ENCODE results near the gene CALCOCO1. TPM values are rescaled to one million over a fixed set of nuclear protein-coding genes. Genes with fewer than 3 reads are reported as not detected.

The CALCOCO1 gene
- polyA plus RNA-seq, 1 donor from 2014 or later, result 169 TPM

- H3K4me2 ChIP-seq (ENCODE audit: low read length), result no peak overlapping the region
- no peak overlapping the region for H2AFZ ChIP-seq (ENCODE audit: low read depth, low read length)
- H3K4me3 ChIP-seq (ENCODE audit: low read length), result no peak overlapping the region
- no peak overlapping the region for H3K9ac ChIP-seq (ENCODE audit: low read length)
- no peaks in the 10 kb centered on the region for H3K9me2 ChIP-seq (ENCODE audit: insufficient read depth, low read length)
- no peaks in the 10 kb centered on the region for H4K20me1 ChIP-seq (ENCODE audit: insufficient read depth)
- no peaks in the 10 kb centered on the region for H3K27me3 ChIP-seq (ENCODE audit: insufficient read depth, low read depth, low read length)
- H3K36me3 ChIP-seq (ENCODE audit: insufficient read depth, low read length), result peaks cover 4% of the 10 kb centered on the region
- TF ChIP-seq MXI1 (conservative IDR thresholded peaks at IDR 0.05; ENCODE audit: poor library complexity, severe bottlenecking) (no peak), SMC3 (conservative IDR thresholded peaks at IDR 0.05; ENCODE audit: poor library complexity) (no peak), POLR2AphosphoS5 (IDR thresholded peaks at IDR 0.05) (no peak), CTCF (IDR thresholded peaks at IDR 0.05; ENCODE audit: poor library complexity, severe bottlenecking) (no peak), EP300 (conservative IDR thresholded peaks at IDR 0.05; ENCODE audit: poor library complexity, severe bottlenecking) (no peak), TAF1 (IDR thresholded peaks at IDR 0.05; ENCODE audit: low read depth) (no peak)
- H3K27ac ChIP-seq (ENCODE audit: low read length), result no peak overlapping the region
- H3K79me2 ChIP-seq (replicated peaks; ENCODE audit: insufficient read depth, low read length), result peaks cover 18% of the 10 kb centered on the region
- no peaks in the 10 kb centered on the region for H3F3A ChIP-seq (ENCODE audit: insufficient read depth, low read length, poor library complexity, severe bottlenecking)
- H3K9me3 ChIP-seq (ENCODE audit: low read length), result no peaks in the 10 kb centered on the region
Measured at GRCh38 chr12:53729644-53730043, 2.4 kb upstream of the CALCOCO1 start.

- Histone ChIP-seq H2AFZ (ENCODE audit: low read depth, low read length) (peak overlapping the region; percentile 46), H3K4me2 (ENCODE audit: low read length) (peak overlapping the region; percentile 60), H3K36me3 (ENCODE audit: insufficient read depth, low read length) (peaks cover 8% of the 10 kb centered on the region), H3F3A (ENCODE audit: insufficient read depth, low read length, poor library complexity, severe bottlenecking) (no peaks in the 10 kb centered on the region), H3K9me2 (ENCODE audit: insufficient read depth, low read length) (no peaks in the 10 kb centered on the region), H4K20me1 (ENCODE audit: insufficient read depth) (no peaks in the 10 kb centered on the region), H3K27me3 (ENCODE audit: insufficient read depth, low read depth, low read length) (no peaks in the 10 kb centered on the region), H3K27ac (ENCODE audit: low read length) (peak overlapping the region; percentile 74), H3K4me3 (ENCODE audit: low read length) (peak overlapping the region; percentile 78), H3K9me3 (ENCODE audit: low read length) (no peaks in the 10 kb centered on the region), H3K79me2 (replicated peaks; ENCODE audit: insufficient read depth, low read length) (peaks cover 18% of the 10 kb centered on the region), H3K9ac (ENCODE audit: low read length) (peak overlapping the region; percentile 61)
- TF ChIP-seq REST (IDR thresholded peaks at IDR 0.05; ENCODE audit: borderline replicate concordance) (no peak), SMC3 (conservative IDR thresholded peaks at IDR 0.05; ENCODE audit: poor library complexity) (no peak), POLR2AphosphoS5 (IDR thresholded peaks at IDR 0.05) (no peak), RAD21 (conservative IDR thresholded peaks at IDR 0.05) (no peak), EZH2 (IDR thresholded peaks at IDR 0.05; ENCODE audit: borderline replicate concordance, insufficient read depth, low read length, poor library complexity, severe bottlenecking) (no peak), EP300 (conservative IDR thresholded peaks at IDR 0.05; ENCODE audit: poor library complexity, severe bottlenecking) (no peak), CTCF (IDR thresholded peaks at IDR 0.05; ENCODE audit: poor library complexity, severe bottlenecking) (no peak), MXI1 (conservative IDR thresholded peaks at IDR 0.05; ENCODE audit: poor library complexity, severe bottlenecking) (no peak), TAF1 (IDR thresholded peaks at IDR 0.05; ENCODE audit: low read depth) (no peak)
Measured at GRCh38 chr12:53728206-53728605, 954 bp upstream of the CALCOCO1 start.

Data from neural cell (in vitro differentiated cells).